ENCODE measurements around the gene TARBP1.

The TARBP1 gene

DNA sequence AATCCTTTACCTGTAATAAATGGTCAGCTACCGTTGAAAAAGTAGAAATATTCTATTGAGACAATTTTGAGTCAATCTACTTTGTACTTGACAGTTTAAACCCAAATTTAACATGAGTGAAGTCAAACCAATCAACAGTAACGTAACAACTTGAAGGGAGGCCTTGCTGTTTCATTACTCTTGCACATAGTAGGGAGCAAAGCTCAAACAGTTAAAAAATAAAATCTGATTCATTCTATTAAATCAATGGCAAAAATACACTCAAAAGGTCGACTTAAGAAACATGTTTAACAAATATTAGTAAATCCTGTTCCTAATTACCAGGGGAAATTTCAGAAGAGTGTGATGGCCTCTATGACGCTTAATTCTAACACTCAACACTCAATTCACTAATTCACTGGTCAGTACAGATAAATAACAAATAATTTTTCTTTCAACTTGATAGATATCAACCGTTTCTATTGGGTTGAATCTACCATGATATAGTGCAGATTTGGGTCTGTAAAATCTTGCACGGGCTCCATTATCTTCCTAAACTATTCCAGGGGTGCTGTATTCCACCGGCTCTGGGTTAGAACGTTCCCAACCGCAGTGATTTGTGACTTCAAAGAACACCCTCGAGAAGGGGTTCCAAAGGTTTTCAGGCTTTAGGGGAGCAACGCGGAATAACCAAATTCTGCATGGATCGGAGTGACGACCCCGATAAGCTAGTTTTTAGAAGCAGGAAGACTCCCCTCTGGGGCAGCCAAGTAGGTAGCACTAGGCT is 1.4 kb downstream of the TARBP1 start:
- DNase-seq (ENCODE audit: insufficient read length) (no peak), FAIRE-seq (no peak)
- TF ChIP-seq POLR2A (IDR thresholded peaks at IDR 0.05; ENCODE audit: low read depth, low read length), result no peak

DNA sequence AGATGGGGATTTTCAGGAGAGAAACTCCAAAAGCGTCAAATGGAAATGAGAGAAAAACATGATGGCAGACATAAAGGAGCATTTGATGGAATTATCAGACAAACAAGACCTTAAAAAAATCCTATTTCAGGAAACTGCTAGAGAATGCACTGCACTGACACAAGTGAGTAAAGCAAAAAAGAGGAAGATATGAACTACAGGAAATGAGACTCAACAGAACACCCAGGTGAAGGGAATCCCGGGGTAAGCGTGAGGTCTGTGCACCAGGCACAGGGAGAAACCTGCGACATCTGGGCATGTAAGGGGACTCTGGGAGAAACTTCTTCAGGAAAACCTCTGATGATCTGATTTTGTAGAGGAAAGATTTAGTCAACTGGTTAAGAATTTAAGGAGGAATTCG is 2.8 kb downstream of the TARBP1 start:
- FAIRE-seq (no peak), DNase-seq (ENCODE audit: insufficient read length) (no peak)

DNA sequence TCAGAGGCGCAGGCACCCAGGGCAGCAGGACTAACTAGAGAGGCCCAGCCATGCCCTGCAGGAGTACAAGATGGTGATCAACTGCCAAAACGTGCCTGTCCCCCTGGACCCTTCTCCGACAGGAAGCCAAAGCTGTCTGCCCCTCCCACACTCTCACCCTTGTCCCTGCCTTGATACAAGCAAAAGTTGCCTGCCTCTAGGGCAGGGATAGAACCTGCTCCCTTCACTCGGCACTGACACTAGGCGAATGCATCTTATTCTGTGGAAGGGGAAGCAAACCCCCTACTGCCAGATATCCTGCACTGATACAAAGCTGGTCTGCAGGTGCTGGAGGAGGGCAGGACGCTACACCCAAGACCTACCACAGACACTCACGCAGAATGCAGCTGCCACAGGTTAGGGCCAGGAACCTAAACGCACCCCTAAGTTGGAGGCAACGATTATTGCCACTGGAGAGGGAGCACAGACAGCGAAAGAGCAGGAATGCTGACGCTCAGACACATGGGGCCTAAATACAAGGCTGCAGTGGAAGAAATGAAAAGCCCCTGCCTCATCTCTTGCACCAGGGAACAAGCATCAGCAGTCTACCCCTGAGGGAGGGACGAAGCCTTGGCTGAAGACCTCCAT is 3.7 kb downstream of the TARBP1 start:
- no peak for DNase-seq (ENCODE audit: insufficient read length)
- no peak for FAIRE-seq
- TF ChIP-seq POLR2A (IDR thresholded peaks at IDR 0.05; ENCODE audit: low read depth, low read length) (no peak), POLR2AphosphoS5 (IDR thresholded peaks at IDR 0.05; ENCODE audit: low read depth, low read length) (no peak), TAF1 (IDR thresholded peaks at IDR 0.05; ENCODE audit: borderline replicate concordance, low read depth, low read length) (no peak)

More for the DNA sequence above, 2.8 kb downstream of the TARBP1 start:
- TF ChIP-seq POLR2A (IDR thresholded peaks at IDR 0.05; ENCODE audit: low read depth, low read length) (no peak), TAF1 (IDR thresholded peaks at IDR 0.05; ENCODE audit: borderline replicate concordance, low read depth, low read length) (no peak), POLR2AphosphoS5 (IDR thresholded peaks at IDR 0.05; ENCODE audit: low read depth, low read length) (no peak)

GRCh38 chr1:234474375-234474774 is 4.6 kb downstream of the TARBP1 start:
- TF ChIP-seq POLR2A (IDR thresholded peaks at IDR 0.05; ENCODE audit: low read depth, low read length) (no peak), POLR2AphosphoS5 (IDR thresholded peaks at IDR 0.05; ENCODE audit: low read depth, low read length) (no peak), TAF1 (IDR thresholded peaks at IDR 0.05; ENCODE audit: borderline replicate concordance, low read depth, low read length) (no peak)
- DNase-seq (ENCODE audit: insufficient read length) (no peak), FAIRE-seq (no peak)

DNA sequence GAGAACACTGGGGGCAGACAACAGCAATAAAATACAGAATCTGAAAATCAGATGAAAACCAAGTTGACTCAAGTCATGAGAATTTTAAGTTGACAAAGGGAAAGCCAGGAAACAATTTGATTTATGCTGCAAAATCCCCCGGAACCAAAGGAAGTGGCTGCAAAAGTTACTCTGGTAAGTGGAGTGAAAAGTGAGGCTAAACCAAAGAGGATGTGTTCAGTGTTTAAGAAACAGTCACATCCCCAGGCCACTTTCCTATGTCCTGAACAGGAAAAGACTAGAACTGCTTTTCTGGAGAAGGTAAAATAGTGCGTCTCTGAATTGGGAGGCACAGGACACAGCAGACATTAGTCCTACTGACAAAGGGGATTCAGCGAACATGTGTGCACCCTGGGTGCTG is 5.9 kb downstream of the TARBP1 start:
- TF ChIP-seq POLR2AphosphoS5 (IDR thresholded peaks at IDR 0.05; ENCODE audit: low read depth, low read length) (no peak), POLR2A (IDR thresholded peaks at IDR 0.05; ENCODE audit: low read depth, low read length) (peak; percentile 45; the same call in 1 of the 2 replicates), TAF1 (IDR thresholded peaks at IDR 0.05; ENCODE audit: borderline replicate concordance, low read depth, low read length) (no peak)
- no peak for DNase-seq (ENCODE audit: insufficient read length)
- FAIRE-seq, result peak; percentile 46

DNA sequence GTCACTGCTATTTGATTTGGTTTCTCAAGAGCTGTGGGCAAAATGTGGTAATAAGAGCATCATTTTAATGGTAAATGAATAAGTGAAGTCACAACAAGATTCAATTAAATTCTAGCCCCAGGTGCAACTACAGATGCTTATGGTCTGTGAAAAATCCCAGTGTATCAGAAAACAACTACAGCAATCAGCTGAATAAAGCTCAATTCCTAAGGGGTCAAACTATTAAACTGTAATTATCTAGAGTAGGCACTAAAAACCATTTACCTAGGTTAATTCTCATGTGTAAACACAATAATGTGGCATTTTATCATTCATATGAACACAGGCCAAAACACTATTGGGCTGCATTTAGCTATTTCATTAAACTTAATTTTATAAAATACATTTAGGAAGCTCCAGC is 9.6 kb downstream of the TARBP1 start:
- DNase-seq (ENCODE audit: insufficient read length) (no peak), FAIRE-seq (no peak)
- TF ChIP-seq POLR2AphosphoS5 (IDR thresholded peaks at IDR 0.05; ENCODE audit: low read depth, low read length) (no peak), TAF1 (IDR thresholded peaks at IDR 0.05; ENCODE audit: borderline replicate concordance, low read depth, low read length) (no peak), POLR2A (IDR thresholded peaks at IDR 0.05; ENCODE audit: low read depth, low read length) (no peak)

GRCh38 chr1:234468580-234468979 is 10.4 kb downstream of the TARBP1 start:
- FAIRE-seq, result no peak
- TF ChIP-seq TAF1 (IDR thresholded peaks at IDR 0.05; ENCODE audit: borderline replicate concordance, low read depth, low read length), result no peak
- no peak for TF ChIP-seq POLR2AphosphoS5 (IDR thresholded peaks at IDR 0.05; ENCODE audit: low read depth, low read length)
- no peak for TF ChIP-seq POLR2A (IDR thresholded peaks at IDR 0.05; ENCODE audit: low read depth, low read length)
- no peak for DNase-seq (ENCODE audit: insufficient read length)

GRCh38 chr1:234467821-234468220 is 11.2 kb downstream of the TARBP1 start:
- DNase-seq (ENCODE audit: insufficient read length), result no peak
- no peak for TF ChIP-seq POLR2AphosphoS5 (IDR thresholded peaks at IDR 0.05; ENCODE audit: low read depth, low read length)
- TF ChIP-seq TAF1 (IDR thresholded peaks at IDR 0.05; ENCODE audit: borderline replicate concordance, low read depth, low read length), result no peak
- no peak for TF ChIP-seq POLR2A (IDR thresholded peaks at IDR 0.05; ENCODE audit: low read depth, low read length)
- FAIRE-seq, result no peak

DNA sequence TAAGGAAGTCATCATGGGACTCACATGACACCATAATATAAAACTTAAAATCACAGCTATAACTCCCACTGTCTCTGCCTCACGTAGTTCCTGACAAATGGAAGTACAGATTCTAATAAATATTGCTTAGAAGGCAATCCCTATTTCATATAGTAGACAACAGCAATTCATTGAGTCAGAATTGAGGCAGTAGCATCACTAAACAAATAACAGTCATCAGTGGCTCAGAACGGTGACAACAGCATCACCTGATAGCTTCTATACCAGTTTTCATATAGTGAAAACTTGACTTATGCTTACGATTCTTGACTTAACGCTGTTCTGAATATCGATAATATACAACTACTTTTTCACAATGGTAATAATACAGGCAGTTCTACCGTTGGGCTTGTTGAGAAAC is 12.0 kb downstream of the TARBP1 start:
- FAIRE-seq, result no peak
- no peak for TF ChIP-seq POLR2AphosphoS5 (IDR thresholded peaks at IDR 0.05; ENCODE audit: low read depth, low read length)
- TF ChIP-seq POLR2A (IDR thresholded peaks at IDR 0.05; ENCODE audit: low read depth, low read length), result no peak
- TF ChIP-seq TAF1 (IDR thresholded peaks at IDR 0.05; ENCODE audit: borderline replicate concordance, low read depth, low read length), result no peak
- DNase-seq (ENCODE audit: insufficient read length), result no peak

GRCh38 chr1:234463749-234464148 is 15.2 kb downstream of the TARBP1 start:
- FAIRE-seq (no peak), DNase-seq (ENCODE audit: insufficient read length) (no peak)
- TF ChIP-seq POLR2A (IDR thresholded peaks at IDR 0.05; ENCODE audit: low read depth, low read length), result no peak
- no peak for TF ChIP-seq TAF1 (IDR thresholded peaks at IDR 0.05; ENCODE audit: borderline replicate concordance, low read depth, low read length)
- no peak for TF ChIP-seq POLR2AphosphoS5 (IDR thresholded peaks at IDR 0.05; ENCODE audit: low read depth, low read length)

- no peak for FAIRE-seq
- no peak for DNase-seq (ENCODE audit: insufficient read length)
- TF ChIP-seq TAF1 (IDR thresholded peaks at IDR 0.05; ENCODE audit: borderline replicate concordance, low read depth, low read length), result no peak
These were observed 18.3 kb downstream of the TARBP1 start for GRCh38 chr1:234460652-234461051.

GRCh38 chr1:234458352-234459017 is 20.5 kb downstream of the TARBP1 start:
- TF ChIP-seq TAF1 (IDR thresholded peaks at IDR 0.05; ENCODE audit: borderline replicate concordance, low read depth, low read length) (no peak), POLR2AphosphoS5 (IDR thresholded peaks at IDR 0.05; ENCODE audit: low read depth, low read length) (no peak), POLR2A (IDR thresholded peaks at IDR 0.05; ENCODE audit: low read depth, low read length) (no peak)
- FAIRE-seq (no peak), DNase-seq (ENCODE audit: insufficient read length) (no peak)

All from GM12892 (cell line).